HepG2 (cell line): ENCODE results near the gene GNG7. TPM values are rescaled to one million over a fixed set of nuclear protein-coding genes. Genes with fewer than 3 reads are reported as not detected.

Experiments
- BRCA1 ChIP-seq: sonication (generic); formaldehyde crosslinking; IDR thresholded peaks from 2 replicates; pipeline ENCODE4 v1.4.0; 2020; ENCODE audit warnings: missing genetic modification reagents
- CCDC6 ChIP-seq: sonication (generic); formaldehyde crosslinking; IDR thresholded peaks from 2 replicates; pipeline ENCODE4 v1.8.1; 2022; ENCODE audit warnings: mild to moderate bottlenecking, missing genetic modification reagents, moderate library complexity
- HMGA1 ChIP-seq: sonication (generic); formaldehyde crosslinking; conservative IDR thresholded peaks from 2 replicates; pipeline ENCODE4 v1.4.0; 2020; ENCODE audit warnings: missing genetic modification reagents
- KDM2A ChIP-seq: sonication (generic); formaldehyde crosslinking; IDR thresholded peaks from 2 replicates; pipeline ENCODE4 v1.4.0; 2020; ENCODE audit warnings: low read depth, missing genetic modification reagents, borderline replicate concordance
- LCORL ChIP-seq, 2 experiments: fragments of 450-650 bp in 1 of 2; sonication (generic) in 1 of 2; formaldehyde crosslinking in 1 of 2; IDR thresholded peaks; 2 replicates each; pipeline versions ENCODE4 v1.5.0 to v1.6.1; 2017 to 2020; ENCODE audit warnings: antibody characterized with exemption in 1 of 2, missing genetic modification reagents in 1 of 2
- MIER3 ChIP-seq: IDR thresholded peaks from 2 replicates; pipeline ENCODE4 v1.6.1; 2016; ENCODE audit warnings: missing compliant biosample characterization, borderline replicate concordance
- NPAS2 ChIP-seq: sonication (generic); formaldehyde crosslinking; IDR thresholded peaks from 2 replicates; pipeline ENCODE4 v1.8.0; 2022; ENCODE audit warnings: mild to moderate bottlenecking, missing genetic modification reagents, borderline replicate concordance
- PITX1 ChIP-seq: sonication (generic); formaldehyde crosslinking; IDR thresholded peaks from 2 replicates; pipeline ENCODE4 v1.5.1; 2020; ENCODE audit warnings: mild to moderate bottlenecking, missing genetic modification reagents
- SNRNP70 ChIP-seq: fragments of 200-400 bp; formaldehyde crosslinking; IDR thresholded peaks from 2 replicates; pipeline ENCODE4 v1.6.1; 2017; ENCODE audit warnings: mild to moderate bottlenecking, low read depth, low read length, moderate library complexity
- SOX6 ChIP-seq, 2 experiments: fragments of 450-650 bp in 1 of 2; sonication (generic) in 1 of 2; formaldehyde crosslinking in 1 of 2; IDR thresholded peaks; 2 replicates each; pipeline versions ENCODE4 v1.4.0 to v1.6.1; 2017 to 2020; ENCODE audit warnings: antibody characterized with exemption in 1 of 2, mild to moderate bottlenecking in 1 of 2, missing genetic modification reagents in 1 of 2
- TEAD3 ChIP-seq: optimal IDR thresholded peaks from 2 replicates; pipeline ENCODE3; 2016; ENCODE audit warnings: borderline replicate concordance
- U2AF1 ChIP-seq: fragments of 200-400 bp; formaldehyde crosslinking; optimal IDR thresholded peaks from 2 replicates; pipeline ENCODE3; 2017; ENCODE audit warnings: mild to moderate bottlenecking, low read depth, low read length
- ZC3H4 ChIP-seq: sonication (generic); formaldehyde crosslinking; IDR thresholded peaks from 2 replicates; pipeline ENCODE4 v1.4.0; 2020; ENCODE audit warnings: missing genetic modification reagents, borderline replicate concordance
- ZFP82 ChIP-seq: sonication (generic); formaldehyde crosslinking; IDR thresholded peaks from 2 replicates; pipeline ENCODE4 v1.5.1; 2020; ENCODE audit warnings: mild to moderate bottlenecking, missing genetic modification reagents, borderline replicate concordance
- ZNF253 ChIP-seq: sonication (generic); formaldehyde crosslinking; IDR thresholded peaks from 2 replicates; pipeline ENCODE4 v1.8.0; 2022; ENCODE audit warnings: mild to moderate bottlenecking, missing genetic modification reagents, borderline replicate concordance
- ZNF264 ChIP-seq: sonication (generic); formaldehyde crosslinking; IDR thresholded peaks from 2 replicates; pipeline ENCODE4 v1.4.0; 2020; ENCODE audit warnings: missing genetic modification reagents
- ZNF713 ChIP-seq: sonication (generic); formaldehyde crosslinking; IDR thresholded peaks from 2 replicates; pipeline ENCODE4 v1.4.0; 2020; ENCODE audit warnings: mild to moderate bottlenecking, missing genetic modification reagents
- ZNF891 ChIP-seq: sonication (generic); formaldehyde crosslinking; IDR thresholded peaks from 2 replicates; pipeline ENCODE4 v1.5.0; 2020; ENCODE audit warnings: mild to moderate bottlenecking, missing genetic modification reagents
- ZSCAN21 ChIP-seq: sonication (generic); formaldehyde crosslinking; IDR thresholded peaks from 2 replicates; pipeline ENCODE4 v1.8.0; 2022; ENCODE audit warnings: mild to moderate bottlenecking, missing genetic modification reagents, moderate library complexity, borderline replicate concordance
- ZSCAN25 ChIP-seq: sonication (generic); formaldehyde crosslinking; IDR thresholded peaks from 2 replicates; pipeline ENCODE4 v1.8.0; 2022; ENCODE audit warnings: mild to moderate bottlenecking, missing genetic modification reagents
- polyA plus RNA-seq, 8 experiments: library from polyadenylated mRNA; depleted of rRNA in 3 of 8; stranded (reverse) in 7 of 8; unstranded in 1 of 8; fragments of >200 nt; fragmentation: Illumina TruSeq in 4 of 8; extraction: Trizol in 4 of 8; gene quantifications; 2 replicates each; pipeline versions ENCODE4 v1.2.1 to v1.2.3, GENCODE V29; 2011 to 2016; ENCODE audit warnings: low read depth in 4 of 8, missing spikeins in 1 of 8, mixed read lengths in 1 of 8; ENCODE audit not compliant: insufficient read depth in 1 of 8
- total RNA-seq, 5 experiments: library from RNA; depleted of rRNA; stranded (reverse); fragments of >200 nt; fragmentation: Illumina TruSeq; extraction: Trizol; gene quantifications; 2 replicates each; pipeline ENCODE4 v1.2.3, GENCODE V29; 2016; ENCODE audit warnings: low read depth in 1 of 5
- TF ChIP-seq, protein P1 (sequence below): sonication (generic); formaldehyde crosslinking; IDR thresholded peaks from 2 replicates; pipeline ENCODE4 v1.5.1; 2020; ENCODE audit warnings: missing genetic modification reagents, mild to moderate bottlenecking, borderline replicate concordance
- TF ChIP-seq, protein P2 (sequence below): sonication (generic); formaldehyde crosslinking; IDR thresholded peaks from 2 replicates; pipeline ENCODE4 v1.4.0; 2020; ENCODE audit warnings: missing genetic modification reagents
- TF ChIP-seq, protein P3 (sequence below): IDR thresholded peaks from 2 replicates; pipeline ENCODE4 v1.6.1; 2016; ENCODE audit warnings: control low read depth
- TF ChIP-seq, protein P4 (sequence below): sonication (generic); formaldehyde crosslinking; IDR thresholded peaks from 2 replicates; pipeline ENCODE4 v1.5.0; 2020; ENCODE audit warnings: missing genetic modification reagents

The GNG7 gene
- total and polyA plus RNA-seq, 2 of the 13 experiments (the other 11 are each of a cell fraction or from before 2014, with no cell fraction given), result 1.4 to 3.3 TPM

DNA sequence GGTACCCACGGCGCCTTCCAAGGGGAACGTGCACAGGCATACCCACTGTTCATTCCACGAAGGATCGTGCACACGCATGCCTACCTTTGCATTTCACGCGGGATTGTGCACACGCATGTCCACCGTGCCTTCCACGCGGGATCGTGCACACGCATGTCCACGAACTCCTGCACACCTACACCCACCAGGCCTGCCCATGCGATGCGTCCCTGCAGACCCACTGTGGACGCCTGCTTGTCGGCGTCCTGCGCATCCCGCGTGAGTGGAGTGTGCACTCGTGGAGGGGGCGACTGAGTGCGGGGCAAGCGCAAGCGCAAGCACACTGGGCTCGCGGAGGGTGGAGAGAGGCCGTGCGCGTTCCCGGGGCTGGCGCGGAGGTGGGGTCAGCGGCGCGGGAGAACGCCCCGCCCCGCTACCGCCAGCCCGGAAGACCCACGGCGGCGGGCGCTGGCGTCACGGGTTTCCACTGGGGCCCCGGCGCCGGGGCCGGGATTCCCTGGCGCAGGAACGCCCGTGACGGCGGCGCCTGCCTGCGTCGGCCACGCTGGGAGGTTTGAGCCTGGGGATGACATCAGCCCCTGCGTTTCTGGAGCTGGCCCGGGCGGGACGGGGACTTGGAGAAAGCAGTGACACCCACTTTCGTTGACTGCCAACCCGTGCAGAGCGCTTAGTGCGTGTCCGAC, 207.9 kb downstream of the GNG7 start (continued):
- TF ChIP-seq, protein P1, sequence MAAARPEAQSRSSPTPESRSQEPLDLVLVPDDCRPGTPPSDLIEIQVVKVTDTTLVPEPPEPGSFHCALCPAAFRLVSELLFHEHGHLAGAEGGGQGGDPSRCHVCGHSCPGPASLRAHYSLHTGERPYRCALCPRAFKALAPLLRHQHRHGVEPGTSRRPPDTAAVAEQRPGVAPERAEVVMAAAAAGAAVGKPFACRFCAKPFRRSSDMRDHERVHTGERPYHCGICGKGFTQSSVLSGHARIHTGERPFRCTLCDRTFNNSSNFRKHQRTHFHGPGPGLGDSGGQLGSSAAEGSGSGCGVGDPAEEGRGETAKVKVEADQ (CRISPR knock-in tag), result no peak
- no peak for TF ChIP-seq BRCA1 (CRISPR knock-in tag)
- TF ChIP-seq ZC3H4 (CRISPR knock-in tag), result no peak
- 0 out of 2 replicates have a peak, but pooled peaks have one; percentile 7 for TF ChIP-seq ZNF713 (CRISPR knock-in tag)
- TF ChIP-seq SOX6 (IDR thresholded peaks at IDR 0.05), result no peak
- no peak for TF ChIP-seq SOX6 (CRISPR knock-in tag; IDR thresholded peaks at IDR 0.05)
- TF ChIP-seq PITX1 (CRISPR knock-in tag), result 0 out of 2 replicates have a peak, but pooled peaks have one; percentile 19
- peak; percentile 80; the same call in 1 of the 2 replicates for TF ChIP-seq ZSCAN21
- TF ChIP-seq SNRNP70, result no peak
- TF ChIP-seq ZSCAN25 (CRISPR knock-in tag), result no peak
- TF ChIP-seq ZNF891 (CRISPR knock-in tag), result no peak
- TF ChIP-seq ZFP82 (CRISPR knock-in tag), result no peak
- no peak for TF ChIP-seq LCORL (IDR thresholded peaks at IDR 0.05)
- TF ChIP-seq LCORL (CRISPR knock-in tag; IDR thresholded peaks at IDR 0.05), result 0 out of 2 replicates have a peak, but pooled peaks have one; percentile 25
- TF ChIP-seq, protein P2, sequence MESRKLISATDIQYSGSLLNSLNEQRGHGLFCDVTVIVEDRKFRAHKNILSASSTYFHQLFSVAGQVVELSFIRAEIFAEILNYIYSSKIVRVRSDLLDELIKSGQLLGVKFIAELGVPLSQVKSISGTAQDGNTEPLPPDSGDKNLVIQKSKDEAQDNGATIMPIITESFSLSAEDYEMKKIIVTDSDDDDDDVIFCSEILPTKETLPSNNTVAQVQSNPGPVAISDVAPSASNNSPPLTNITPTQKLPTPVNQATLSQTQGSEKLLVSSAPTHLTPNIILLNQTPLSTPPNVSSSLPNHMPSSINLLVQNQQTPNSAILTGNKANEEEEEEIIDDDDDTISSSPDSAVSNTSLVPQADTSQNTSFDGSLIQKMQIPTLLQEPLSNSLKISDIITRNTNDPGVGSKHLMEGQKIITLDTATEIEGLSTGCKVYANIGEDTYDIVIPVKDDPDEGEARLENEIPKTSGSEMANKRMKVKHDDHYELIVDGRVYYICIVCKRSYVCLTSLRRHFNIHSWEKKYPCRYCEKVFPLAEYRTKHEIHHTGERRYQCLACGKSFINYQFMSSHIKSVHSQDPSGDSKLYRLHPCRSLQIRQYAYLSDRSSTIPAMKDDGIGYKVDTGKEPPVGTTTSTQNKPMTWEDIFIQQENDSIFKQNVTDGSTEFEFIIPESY (CRISPR knock-in tag), result 0 out of 2 replicates have a peak, but pooled peaks have one; percentile 23
- TF ChIP-seq HMGA1 (CRISPR knock-in tag), result no peak
- TF ChIP-seq ZNF264 (CRISPR knock-in tag), result no peak
- no peak for TF ChIP-seq U2AF1
- TF ChIP-seq, protein P3, sequence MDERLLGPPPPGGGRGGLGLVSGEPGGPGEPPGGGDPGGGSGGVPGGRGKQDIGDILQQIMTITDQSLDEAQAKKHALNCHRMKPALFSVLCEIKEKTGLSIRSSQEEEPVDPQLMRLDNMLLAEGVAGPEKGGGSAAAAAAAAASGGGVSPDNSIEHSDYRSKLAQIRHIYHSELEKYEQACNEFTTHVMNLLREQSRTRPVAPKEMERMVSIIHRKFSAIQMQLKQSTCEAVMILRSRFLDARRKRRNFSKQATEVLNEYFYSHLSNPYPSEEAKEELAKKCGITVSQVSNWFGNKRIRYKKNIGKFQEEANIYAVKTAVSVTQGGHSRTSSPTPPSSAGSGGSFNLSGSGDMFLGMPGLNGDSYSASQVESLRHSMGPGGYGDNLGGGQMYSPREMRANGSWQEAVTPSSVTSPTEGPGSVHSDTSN, result no peak
- TF ChIP-seq, protein P4, sequence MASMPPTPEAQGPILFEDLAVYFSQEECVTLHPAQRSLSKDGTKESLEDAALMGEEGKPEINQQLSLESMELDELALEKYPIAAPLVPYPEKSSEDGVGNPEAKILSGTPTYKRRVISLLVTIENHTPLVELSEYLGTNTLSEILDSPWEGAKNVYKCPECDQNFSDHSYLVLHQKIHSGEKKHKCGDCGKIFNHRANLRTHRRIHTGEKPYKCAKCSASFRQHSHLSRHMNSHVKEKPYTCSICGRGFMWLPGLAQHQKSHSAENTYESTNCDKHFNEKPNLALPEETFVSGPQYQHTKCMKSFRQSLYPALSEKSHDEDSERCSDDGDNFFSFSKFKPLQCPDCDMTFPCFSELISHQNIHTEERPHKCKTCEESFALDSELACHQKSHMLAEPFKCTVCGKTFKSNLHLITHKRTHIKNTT, result no peak
- TF ChIP-seq ZNF253 (CRISPR knock-in tag), result 0 out of 2 replicates have a peak, but pooled peaks have one; percentile 58
- TF ChIP-seq TEAD3 (CRISPR knock-in tag), result no peak
- peak; percentile 30; the same call in 1 of the 2 replicates for TF ChIP-seq KDM2A (CRISPR knock-in tag)
- TF ChIP-seq CCDC6 (CRISPR knock-in tag), result no peak
- no peak for TF ChIP-seq MIER3 (CRISPR knock-in tag)
- no peak for TF ChIP-seq NPAS2 (CRISPR knock-in tag)
